OCI-LY3 (cell line): ENCODE results near the gene HEPN1.

ENCODE experiments used
- CTCF ChIP-seq: fragments of 200-600, 300-600 bp; sonication (generic); IDR thresholded peaks from 2 replicates; pipeline ENCODE4 v1.5.1; 2014; ENCODE audit warnings: antibody characterized with exemption, low read length, low read depth
- EZH2phosphoT487 ChIP-seq: fragments of 200-600 bp; shearing (Covaris generic); IDR thresholded peaks from 2 replicates; pipeline ENCODE4 v1.6.1; 2018; ENCODE audit warnings: antibody characterized with exemption, mixed run types, low read depth

- TF ChIP-seq CTCF: no peak
- TF ChIP-seq EZH2phosphoT487: no peak
These were observed 18.6 kb upstream of the HEPN1 start for GRCh38 chr11:124900464-124900863.
